Measurements from ENCODE around the gene FHOD3.

- TF ChIP-seq CTCF (IDR thresholded peaks at IDR 0.05) (no peak), POLR2A (IDR thresholded peaks at IDR 0.05) (no peak)
These were observed 18.2 kb downstream of the FHOD3 start for GRCh38 chr18:36315736-36316135.
